GM10266 (cell line): Measurements from ENCODE around the gene CRB1.

Experiments
- DNase-seq: peaks from one replicate; pipeline ENCODE4 v3.0.0; 2012; ENCODE audit errors: extremely low spot score
- TF ChIP-seq, protein P1 (sequence below): IDR thresholded peaks from 2 replicates; pipeline ENCODE4 v1.5.1; 2012; ENCODE audit warnings: mild to moderate bottlenecking, low read depth; ENCODE audit not compliant: control insufficient read depth, insufficient read depth; ENCODE audit errors: missing control alignments

CRB1 gene

DNA sequence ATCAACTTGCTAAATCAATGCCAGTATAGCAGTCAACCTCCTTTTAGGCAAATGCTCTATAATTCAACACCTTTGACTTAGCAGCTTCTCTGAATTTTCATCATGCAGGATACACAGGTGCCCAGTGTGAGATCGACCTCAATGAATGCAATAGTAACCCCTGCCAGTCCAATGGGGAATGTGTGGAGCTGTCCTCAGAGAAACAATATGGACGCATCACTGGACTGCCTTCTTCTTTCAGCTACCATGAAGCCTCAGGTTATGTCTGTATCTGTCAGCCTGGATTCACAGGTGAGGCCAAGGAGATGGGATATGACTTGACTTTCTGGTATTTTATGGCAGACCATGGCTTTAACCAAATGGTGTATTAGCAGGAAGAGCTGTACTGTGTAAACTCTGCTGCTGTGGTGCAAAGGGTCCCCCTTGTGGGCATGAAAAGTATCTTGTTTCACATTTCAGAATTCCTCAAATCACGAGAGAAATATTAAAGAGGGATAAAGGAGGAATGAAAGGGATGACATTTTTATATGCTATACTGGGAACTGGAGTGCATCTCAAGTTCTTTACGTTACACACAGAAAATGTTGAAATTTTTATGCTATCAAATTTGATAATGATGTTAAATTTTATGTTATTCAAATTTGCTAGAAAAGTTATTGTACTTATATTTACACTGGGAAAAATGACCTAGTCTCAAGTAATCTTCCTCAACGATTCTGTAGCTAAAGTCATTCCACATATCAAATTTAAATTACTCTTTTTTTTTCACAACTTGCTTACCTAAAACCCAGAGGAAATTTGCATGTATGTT is 88.9 kb downstream of the CRB1 start:
- TF ChIP-seq, protein P1, sequence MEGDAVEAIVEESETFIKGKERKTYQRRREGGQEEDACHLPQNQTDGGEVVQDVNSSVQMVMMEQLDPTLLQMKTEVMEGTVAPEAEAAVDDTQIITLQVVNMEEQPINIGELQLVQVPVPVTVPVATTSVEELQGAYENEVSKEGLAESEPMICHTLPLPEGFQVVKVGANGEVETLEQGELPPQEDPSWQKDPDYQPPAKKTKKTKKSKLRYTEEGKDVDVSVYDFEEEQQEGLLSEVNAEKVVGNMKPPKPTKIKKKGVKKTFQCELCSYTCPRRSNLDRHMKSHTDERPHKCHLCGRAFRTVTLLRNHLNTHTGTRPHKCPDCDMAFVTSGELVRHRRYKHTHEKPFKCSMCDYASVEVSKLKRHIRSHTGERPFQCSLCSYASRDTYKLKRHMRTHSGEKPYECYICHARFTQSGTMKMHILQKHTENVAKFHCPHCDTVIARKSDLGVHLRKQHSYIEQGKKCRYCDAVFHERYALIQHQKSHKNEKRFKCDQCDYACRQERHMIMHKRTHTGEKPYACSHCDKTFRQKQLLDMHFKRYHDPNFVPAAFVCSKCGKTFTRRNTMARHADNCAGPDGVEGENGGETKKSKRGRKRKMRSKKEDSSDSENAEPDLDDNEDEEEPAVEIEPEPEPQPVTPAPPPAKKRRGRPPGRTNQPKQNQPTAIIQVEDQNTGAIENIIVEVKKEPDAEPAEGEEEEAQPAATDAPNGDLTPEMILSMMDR: peak; percentile 57
- peak; percentile 51 for DNase-seq

DNA sequence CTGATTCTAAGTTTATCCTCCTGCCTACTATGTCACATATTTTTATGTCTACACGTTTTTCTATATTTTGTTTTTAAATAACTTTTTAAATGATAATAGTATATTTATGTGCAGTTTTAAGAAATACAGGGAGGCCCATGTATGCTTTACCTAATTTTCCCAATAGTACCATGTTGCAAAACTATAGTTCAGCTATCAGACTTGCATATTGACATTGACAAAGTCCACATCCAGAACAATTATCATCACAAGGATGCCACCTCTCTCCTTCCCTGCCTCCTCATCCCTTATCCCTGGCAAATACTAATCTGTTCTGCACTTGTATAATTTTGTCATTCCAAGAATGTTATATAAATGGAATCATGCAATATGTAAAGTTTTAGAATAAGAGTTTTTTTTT is 90.9 kb downstream of the CRB1 start:
- TF ChIP-seq, protein P1: no peak
- no peak for DNase-seq

DNA sequence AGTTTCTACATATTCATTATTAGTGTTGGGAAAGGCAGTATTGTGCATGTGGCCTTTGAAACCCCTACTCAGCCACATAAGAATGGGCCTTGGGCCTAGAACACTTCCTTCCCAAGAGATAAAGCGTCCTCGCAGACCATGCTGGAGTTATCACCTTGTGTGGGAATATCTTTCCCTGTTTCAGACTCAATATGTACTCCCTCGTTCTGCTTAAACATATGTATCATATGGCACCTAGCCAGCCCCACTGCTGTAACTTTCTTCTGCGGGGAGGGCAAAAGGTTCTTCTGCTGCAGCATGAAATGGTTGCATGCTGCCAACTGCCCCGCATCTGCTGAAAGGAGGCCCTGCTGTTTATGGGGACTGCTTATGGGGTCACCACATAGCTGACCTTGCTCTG is 92.0 kb downstream of the CRB1 start:
- DNase-seq: no peak
- TF ChIP-seq, protein P1: no peak

DNA sequence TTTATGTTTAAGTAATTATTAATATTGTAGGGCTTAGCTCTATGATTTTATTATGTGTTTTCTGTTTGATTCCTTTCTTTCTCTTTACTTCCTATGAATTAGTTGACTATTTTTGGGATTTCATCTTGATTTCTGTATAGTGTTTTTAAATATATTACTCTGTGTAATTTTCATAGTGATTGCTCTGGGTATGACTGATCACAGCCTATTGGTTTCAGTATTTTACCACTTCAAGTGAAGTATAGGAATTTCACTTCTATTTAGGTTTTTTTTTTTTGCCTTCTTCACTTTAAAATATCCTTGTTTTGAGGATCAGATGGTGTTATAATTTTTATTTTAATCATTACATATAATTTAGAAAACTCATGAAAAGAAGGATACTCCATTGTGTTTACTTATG is 94.8 kb downstream of the CRB1 start:
- no peak for DNase-seq
- TF ChIP-seq, protein P1: no peak

DNA sequence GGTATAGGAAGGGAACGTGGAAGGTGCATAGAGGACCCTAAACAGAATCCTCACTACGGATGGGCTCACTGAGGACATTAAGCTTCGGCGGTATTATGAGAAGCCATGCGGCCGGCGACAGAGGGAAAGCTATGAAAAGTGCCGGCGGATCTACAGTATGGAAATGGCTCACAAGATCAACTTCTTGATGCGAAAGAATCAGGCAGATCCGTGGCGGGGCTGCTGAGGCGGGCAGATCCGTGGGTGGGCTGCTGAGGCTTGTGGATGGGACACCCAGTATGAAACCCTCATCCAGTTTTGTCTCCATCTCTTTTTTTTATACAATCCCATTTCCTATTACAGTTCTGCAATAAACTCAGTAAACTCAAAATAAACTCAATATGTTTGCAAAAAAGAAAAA is 95.8 kb downstream of the CRB1 start:
- DNase-seq: no peak
- TF ChIP-seq, protein P1: no peak

DNA sequence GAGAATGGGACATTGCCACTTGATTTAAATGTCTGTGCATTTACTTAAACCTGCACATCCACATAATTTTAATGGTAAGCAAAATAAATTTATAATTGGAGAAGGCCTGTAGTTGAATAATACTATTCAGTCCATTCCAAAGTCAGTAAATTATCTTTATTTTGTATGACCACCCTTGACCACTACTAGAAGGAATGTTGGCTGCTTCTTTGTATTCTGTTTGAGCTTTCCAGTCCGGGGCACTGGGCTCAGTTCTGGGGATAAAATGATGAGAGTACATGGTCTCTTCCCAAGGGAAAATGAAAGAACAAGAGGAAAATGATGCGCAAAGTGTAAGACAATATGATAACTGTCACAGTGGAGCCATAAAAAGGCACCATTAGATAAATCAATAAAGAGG is 98.9 kb downstream of the CRB1 start:
- TF ChIP-seq, protein P1: no peak
- DNase-seq: no peak

DNA sequence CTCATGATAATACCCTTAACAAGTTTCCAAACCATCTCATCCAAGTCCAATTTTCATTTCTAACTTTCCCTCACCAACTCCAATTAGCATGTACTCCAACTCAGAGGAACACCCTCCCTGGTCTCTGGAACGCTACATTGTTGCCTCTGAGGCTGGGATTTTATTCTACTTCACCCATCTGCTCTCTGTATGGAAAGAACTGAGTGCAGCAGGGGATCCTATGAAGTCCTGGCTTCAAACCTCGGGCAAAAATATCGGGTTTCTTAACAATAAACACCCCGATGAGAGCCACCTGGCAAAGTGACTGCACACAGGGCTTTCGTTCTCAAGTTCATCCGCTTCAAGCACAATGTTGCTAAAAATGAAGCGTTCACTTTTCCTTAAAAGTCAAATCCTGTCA is 99.6 kb downstream of the CRB1 start:
- DNase-seq: no peak

More for the DNA sequence above, 99.6 kb downstream of the CRB1 start:
- TF ChIP-seq, protein P1: no peak
